GM18507 (cell line): ENCODE measurements around the gene TLE3.
"Not testable (repeated sequence)": the region's sequence is repeated elsewhere in the genome, so short reads cannot be mapped to it uniquely, and the experiment has no call there.

ENCODE experiments used
- DNase-seq: peaks from one replicate; pipeline ENCODE4 v3.0.0; 2011; ENCODE audit warnings: low read depth; ENCODE audit not compliant: insufficient read length; ENCODE audit errors: extremely low spot score
- FAIRE-seq: peaks from 2 replicates; lab custom pipeline; 2011; peaks lifted over from hg19 to GRCh38; lab: Jason Lieb, UNC

Gene TLE3

DNA sequence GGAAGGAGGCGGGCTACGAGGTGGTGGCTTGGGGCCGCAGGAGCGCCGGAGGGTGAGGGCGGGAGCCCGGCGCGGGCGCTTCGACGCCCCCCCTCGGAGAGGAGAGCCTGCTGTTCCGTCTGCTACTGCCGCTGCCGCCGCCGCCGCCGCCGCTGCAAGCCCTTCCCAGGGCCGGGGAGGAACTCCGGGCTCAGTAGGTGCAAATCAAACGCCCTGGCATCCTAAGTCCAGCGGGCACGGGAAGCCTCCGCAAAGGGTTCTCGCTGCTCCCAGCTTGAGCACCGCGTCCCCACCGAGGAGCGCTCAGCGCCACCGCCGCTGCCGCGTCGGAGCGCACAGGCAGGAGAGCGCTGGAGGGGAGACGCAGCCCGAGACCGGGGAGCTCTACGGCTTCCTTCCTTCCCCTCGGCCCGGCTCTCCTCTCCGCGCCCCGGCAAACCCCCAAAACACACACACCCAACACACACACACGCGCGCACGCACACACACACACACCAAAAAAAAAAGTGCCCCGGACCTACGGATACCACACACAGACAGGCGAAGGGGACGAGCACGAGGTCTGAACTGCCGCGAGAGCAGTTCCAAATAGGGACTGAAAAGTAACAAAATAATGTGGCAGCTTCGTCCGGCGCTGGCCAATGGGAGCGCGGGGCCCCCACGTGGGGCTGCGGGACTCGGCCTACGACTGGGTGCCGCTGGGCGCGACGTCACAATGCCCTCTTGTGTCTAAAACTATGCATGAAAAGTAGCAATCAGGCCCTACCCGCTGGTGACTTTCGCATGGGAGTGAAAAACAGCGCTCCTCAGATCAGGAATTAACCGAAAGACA is at the start of gene TLE3:
Gene TLE3, minus strand, starts transcription at position 597 of the 832 bp plus-strand sequence. CDS start 1,119 bp downstream, outside the sequence.
- FAIRE-seq, result peak; percentile 97
- DNase-seq, result peak; percentile 95

DNA sequence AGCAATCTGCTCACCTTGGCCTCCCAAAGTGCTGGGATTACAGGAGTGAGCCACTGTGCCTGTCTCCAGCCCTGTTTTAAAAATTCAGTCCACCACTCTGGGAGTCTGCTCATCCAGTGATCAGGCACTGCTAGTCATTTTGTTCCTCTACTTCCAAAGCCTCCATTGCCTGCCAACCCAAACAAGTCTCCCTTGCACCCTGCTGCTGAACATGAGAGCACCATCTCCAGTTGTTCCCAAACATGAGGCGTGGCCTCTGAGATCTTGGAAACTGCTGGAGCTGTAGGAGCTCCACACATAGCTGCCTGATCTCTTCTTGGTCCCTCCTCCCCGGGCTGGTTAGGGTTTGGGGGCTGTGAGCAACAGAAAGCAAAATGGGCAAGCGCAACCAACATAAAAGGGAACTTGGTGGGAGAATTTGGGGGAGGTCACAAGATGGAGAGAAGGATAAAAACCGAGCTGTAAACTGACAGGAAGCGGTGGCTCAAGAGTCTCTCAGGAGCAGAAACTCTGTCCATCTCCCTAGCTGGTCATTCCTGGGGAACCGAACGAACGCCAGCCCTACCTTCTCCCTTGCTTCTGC is 49.6 kb upstream of the TLE3 start:
- no peak for FAIRE-seq
- DNase-seq, result no peak

DNA sequence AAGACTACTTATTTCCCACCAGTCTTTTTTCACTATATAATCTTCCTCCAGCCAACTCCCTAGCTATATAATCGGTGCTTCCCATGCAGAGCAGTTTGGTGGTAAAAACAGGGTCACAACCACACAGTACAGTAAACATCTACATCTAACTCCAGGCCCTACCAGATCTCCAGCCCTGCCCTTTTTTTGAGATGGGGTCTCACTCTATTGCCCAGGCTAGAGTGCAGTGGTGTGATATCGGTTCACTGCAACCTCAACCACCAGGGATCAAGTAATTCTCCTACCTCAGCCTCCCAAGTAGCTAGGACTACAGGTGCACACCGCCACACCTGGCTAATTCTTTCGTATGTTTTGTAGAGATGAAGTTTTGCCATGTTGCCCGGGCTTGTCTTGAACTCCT is 49.1 kb upstream of the TLE3 start:
- FAIRE-seq, result no peak

DNA sequence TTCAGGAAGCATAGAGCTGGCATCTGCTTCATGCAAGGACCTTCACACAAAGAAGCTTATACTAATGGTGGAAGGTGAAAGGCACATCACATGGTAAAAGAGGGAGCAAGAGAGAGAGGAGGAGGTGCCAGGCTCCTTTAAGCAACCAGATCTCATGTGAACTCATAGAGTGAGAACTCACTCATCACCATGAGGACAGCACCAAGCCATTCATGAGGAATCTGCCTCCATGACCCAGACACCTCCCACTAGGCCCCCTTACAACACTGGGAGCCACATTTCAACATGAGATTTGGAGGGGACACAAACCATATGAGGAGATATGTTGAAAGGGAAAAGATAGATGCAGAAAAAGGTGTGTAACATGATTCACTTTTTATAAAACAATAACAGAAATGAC is 48.4 kb upstream of the TLE3 start:
- DNase-seq (no peak), FAIRE-seq (no peak)

More for the DNA sequence above, 49.1 kb upstream of the TLE3 start:
- DNase-seq, result no peak

DNA sequence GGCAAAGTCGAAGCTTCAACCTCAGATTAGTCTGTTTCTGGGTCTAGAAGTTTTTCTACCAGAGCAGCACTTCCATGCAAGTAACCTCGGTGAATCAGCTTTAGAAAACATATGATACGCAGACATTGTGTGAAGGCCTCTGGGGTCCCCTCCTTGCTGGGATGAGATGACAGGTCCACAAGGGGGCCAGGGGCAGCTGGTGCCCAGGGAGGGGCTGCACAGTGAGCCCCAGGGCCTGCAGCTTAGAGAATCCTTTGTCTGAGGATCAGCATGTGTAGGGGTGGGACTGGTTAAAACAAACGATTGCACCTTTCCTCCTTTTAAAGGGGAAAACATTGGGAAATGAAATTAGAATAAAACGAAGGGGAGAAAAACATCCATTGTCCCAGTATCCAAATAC is 47.5 kb upstream of the TLE3 start:
- DNase-seq (no peak), FAIRE-seq (no peak)

DNA sequence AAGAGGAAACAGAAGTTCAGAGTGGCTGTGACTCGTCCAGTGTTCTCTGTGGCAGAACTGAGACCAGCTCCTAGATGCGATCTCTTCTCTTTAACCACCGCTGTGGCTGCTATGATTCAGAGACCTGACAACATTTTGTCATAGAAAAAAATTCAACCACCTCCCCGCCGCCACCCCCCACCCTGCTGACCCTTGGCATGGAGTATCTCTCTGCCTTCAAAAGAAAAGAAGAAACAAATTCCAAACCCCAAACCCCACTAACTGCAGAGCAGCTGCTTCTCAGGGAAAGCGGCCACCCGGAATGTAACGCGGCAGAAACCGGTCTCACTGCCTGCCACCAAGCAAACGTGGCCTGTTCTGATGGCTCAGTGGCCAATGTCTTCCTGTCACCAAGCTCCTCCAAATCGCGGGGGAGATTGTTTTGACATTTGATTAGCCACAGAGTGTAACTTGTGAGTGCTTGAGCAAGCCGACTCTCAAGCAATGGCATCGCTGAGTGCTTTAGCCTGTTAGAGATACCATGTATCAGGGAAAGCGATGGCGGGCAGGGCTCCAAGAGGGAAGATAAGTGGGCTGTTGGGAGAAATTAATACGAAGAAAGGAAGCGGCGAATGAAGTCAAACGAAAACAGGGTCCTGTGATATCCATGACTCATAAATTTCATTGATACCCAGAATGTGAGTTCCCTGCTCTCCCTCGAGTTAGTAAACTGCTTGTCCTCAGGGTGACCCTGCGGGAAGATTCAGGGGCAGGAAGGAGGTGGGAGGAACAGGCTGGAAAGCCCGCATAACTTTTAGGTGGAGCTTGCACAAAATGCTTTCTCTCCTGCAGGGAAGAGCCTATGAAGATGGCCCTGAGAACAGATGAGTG is 44.8 kb upstream of the TLE3 start:
- no peak for FAIRE-seq
- no peak for DNase-seq

DNA sequence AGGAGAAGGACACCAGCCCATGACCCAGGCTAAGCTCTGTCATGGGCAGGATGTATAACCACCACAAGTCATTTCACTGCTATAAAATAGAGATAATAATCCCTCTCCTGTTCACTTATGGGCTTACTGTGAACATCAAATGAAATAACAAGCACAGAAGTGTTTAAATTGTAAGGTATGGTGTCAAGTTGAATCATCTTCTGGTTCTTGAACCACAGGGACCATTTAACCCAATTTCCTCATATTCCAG is 44.3 kb upstream of the TLE3 start:
- FAIRE-seq (no peak), DNase-seq (no peak)

DNA sequence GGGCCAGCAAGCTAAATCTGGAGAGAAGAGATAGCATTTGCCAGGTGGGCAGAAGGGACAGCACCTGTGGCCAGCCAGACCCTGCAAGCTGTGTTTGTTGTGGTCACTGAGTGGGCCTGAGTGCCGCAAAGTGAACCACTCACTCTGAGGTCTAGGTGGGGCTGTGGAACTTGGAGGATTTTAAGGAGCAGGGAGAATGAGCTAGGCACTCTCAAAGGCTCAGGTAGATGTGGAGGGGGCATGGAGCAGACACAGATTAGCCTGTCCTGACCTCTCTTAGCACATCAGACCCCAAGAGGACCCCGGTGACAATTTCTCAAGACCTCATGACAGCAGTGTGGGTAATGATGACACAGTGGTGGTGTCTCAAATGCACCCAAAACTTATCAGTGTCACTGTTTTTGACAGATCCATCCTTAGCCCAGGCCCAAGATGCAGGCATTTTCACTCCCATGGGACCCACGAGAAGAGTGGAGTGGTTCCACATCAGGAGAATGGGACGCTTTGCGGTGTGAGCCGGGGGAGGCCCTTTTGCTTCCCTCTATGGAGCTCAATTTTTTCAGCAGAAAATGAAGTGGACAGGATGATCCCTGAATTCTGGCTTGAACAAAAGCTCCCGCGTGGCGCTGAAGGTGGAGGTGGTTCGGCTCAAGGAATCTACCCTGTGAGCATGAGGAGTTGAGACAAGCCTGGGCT is 43.8 kb upstream of the TLE3 start:
- DNase-seq (no peak), FAIRE-seq (no peak)

DNA sequence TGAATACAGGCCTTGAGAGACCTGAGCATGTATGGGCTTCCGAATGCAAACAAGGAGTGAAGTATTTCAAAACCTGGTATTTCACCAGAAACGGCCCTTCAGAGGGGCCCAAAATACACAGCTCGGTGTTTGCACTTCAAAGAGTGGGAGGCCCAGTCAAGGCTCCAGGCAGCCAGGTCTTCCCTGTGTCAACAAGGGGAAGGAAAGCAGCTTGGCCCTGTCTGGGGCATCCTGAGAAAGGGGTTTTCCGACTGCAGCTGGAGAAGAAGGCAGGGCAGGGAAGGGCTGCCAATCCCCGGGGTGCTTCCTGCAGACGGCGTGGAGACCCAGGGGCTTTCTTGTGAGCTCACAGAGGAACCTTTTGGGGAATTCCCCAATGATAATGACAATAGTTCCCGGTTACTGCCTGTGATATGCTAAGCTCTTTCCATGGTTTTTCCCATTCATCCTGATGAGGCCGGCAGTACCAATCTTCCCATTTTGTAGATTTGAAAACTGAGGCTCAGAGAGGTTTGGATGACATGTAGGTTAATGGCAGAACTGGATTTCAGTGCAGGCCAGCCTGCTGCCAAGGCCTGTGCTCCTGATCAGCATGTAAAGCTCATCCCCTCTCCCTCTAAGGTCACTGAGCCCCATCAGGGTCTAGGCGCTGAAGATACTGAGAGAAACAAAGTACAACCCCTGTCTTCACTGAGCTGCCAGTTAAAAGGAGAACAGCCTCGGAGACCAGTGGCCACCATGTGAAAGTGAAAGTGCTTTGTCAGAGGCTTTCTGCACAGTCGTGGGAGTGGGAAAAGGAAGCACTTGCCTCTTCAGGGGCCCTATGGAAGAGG is 43.0 kb upstream of the TLE3 start:
- FAIRE-seq (peak; percentile 85), DNase-seq (peak; percentile 14)

DNA sequence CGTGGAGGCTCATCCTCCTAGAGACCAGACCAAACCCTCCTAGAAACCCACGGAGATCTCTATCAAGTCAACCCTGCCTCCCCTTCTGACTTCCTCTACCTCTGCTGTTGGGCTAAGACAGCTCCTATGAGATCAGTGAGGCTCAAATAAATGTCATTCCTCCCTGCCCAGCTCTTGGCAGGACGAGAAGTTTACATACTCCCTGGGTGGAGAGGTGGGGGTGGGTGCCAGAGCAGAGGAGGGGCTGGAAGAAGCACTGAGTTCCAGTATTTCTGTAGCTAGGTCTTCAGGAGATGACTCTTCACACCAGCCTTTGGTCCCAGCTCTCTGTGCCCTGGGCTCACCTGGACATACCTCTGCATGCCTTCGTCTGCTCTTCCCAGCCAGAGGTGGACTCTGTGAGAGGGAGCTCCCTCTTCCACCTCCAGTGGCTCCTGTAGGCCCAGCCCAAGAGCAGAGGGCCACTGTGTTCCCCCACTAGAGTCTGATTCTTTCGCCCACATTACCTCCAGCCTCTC is 42.4 kb upstream of the TLE3 start:
- FAIRE-seq, result no peak
- no peak for DNase-seq

DNA sequence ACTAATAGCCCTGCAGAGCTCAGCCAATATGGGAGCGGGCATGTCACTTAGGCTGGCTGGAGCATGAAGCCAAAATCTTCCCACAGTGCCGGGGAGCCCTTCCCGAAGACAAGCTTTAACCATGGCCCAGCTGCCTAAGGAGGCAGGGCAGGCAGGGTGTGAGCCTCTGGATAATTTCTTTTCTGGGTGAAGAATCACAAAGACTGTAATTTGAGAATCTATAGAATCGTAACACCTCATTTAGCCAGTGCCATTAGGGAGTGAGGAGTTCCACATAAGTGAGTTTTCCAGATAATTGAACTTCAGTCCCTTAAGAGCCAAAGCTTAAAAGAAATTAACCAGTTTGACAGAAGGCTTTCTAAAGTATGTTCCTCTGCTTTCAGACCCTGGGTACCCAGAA is 40.2 kb upstream of the TLE3 start:
- FAIRE-seq (no peak), DNase-seq (no peak)

DNA sequence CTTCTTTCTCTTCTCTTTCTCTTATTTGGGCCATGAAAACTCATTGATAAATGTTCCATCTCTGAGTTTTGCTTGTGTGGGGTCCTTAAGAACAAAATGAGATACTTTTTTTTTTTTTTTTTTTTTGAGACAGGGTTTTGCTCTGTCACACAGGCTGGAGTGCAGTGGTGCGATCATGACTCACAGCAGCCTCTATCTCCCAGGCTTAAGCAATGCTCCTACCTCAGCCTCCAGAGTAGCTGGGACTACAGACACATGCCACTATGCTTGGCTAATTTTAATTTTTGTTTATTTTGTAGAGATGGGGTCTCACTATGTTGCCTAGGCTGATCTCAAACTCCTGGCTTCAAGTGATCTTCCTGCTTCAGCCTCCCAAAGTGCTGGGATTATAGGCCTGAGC is 39.3 kb upstream of the TLE3 start:
- not testable (repeated sequence) for FAIRE-seq, DNase-seq

DNA sequence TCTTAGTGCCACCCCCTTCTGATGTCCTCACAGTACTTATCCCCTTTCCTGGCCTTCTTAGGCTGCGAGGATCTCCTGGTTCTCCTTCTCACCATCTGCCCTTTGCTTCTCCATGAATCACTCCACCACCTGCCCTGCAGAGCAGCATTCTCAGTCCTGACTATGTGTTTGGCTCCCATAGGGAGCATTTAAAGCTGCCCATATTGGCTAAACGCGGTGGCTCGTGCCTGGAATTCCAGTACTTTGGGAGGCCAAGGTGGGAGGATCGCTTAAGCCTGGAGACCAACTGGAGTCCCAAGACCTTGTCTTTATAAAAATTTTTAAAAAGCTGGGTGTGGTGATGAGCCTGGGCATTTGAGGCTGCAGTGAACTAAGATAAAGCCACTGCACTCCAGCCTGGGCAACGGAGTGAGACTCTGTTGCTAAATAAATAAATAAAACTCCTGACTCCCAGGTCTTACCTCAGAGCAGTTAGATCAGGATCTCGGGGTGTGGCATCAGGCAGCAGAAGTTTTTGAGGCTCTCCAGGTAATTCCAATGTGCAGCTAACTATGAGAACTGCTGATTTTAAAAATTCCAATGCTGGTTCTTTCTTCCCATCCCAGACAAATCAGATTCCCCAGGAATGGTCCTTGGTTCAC is 36.2 kb upstream of the TLE3 start:
- DNase-seq (no peak), FAIRE-seq (no peak)

DNA sequence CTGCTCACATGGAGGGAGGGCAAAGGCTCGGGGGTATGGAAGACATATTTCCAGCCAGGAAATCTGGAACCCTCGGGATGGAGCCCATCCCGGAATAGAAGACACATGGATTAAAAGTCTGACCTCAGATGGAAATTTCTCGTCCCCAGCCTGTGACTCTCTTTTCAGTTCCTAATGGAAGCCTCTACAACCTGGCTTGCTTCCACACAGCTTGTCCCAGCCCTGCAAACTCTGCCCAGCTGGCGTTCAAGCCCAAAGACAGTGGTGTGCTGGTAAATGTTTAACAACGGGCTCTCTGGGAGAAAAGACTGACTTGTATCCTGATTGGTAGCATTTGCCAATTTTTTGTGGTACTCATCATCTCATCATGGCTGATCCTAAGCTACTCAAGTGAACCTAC is 35.6 kb upstream of the TLE3 start:
- DNase-seq (no peak), FAIRE-seq (no peak)

DNA sequence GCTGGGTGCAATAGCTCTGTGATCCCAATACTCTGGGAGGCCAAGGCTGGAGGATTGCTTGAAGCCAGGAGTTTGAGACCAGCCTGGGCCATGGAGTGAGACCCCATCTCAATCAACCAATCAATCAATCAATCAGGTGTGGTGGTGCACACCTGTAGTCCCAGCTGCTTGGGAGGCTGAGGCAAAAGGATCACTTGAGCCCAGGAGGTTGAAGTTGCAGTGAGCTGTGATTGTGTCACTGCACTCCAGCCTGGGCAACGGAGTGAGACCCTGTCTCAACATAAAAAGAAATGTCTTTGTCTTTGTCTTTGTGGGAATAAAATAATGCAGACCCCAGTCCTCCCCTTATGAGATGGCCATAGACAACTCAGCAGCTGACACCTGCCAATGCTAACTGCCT is 34.9 kb upstream of the TLE3 start:
- DNase-seq (no peak), FAIRE-seq (no peak)

DNA sequence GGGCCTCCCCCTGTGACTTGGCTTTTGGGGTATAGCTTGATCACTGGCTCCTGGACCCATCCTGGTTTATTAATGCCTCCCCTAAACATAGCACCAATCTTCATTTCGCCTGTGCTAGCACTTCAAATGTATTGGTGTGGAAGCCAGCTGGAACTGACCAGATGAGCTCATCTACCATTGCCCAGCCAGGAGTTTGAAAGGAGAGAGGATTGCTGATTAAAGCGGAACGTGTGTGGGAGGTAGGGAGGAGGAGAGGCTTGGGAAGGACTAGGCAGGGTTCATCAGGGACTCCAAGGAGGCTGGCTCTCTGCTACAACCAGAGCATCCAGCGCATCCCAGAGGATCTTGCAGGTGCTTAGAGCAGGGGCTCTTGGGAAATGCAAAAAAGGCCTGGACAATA is 34.4 kb upstream of the TLE3 start:
- FAIRE-seq, result no peak
- DNase-seq, result no peak

DNA sequence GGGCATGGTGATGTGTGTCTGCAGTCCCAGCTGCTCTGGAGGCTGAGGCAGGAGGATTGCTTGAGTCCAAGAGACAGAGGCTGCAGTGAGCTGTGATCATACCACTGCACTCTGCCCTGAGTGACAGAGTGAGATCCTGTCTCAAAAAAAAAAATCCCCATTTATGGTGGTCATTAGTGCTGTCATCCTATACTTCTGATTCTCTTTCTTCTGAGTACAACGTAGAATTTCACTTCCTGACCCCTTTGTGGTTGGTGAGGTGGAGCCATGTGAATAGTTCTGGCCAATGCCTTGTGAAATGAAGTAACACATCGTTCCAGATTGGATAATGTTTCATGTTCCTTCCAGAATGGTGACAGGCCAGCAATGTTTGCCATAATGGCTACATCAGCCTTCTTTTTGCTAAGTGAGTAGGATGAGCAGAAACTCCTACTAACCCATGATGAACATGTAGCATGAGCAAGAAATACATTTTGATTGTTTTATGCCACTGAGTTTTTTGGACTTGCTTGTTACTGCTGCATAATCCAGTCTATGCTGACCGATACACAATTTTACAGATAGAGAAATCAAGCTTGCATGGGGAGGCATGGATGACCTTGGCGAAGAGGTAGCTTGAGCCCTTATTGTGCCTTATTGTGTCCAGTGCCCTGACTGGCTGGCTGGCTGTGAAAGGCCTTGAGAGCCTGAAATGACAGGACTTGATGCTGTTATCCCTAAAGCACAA is 30.9 kb upstream of the TLE3 start:
- DNase-seq, result no peak
- FAIRE-seq, result peak; percentile 12
